SK-N-SH (cell line): ENCODE data around the gene IL31RA. TPM values are rescaled to one million over a fixed set of nuclear protein-coding genes. Genes with fewer than 3 reads are reported as not detected.

Source experiments
- CTCF ChIA-PET: fragments of 300-600, 350-600 bp; formaldehyde crosslinking; extraction: SDS; loops from one replicate; lab custom pipeline; 2021; lab: Yijun Ruan, JAX
- POLR2A ChIA-PET: fragments of 350-600 bp; sonication (Branson Sonifier 250); formaldehyde crosslinking; extraction: SDS; loops from one replicate; lab custom pipeline; 2020; ENCODE audit warnings: antibody characterized with exemption, inconsistent platforms; lab: Yijun Ruan, JAX
- DNase-seq: peaks from one replicate; pipeline ENCODE4 v3.0.0; 2012
- H2AFZ ChIP-seq: fragments of 200-600 bp; sonication (generic); 2 replicates; pipeline ENCODE4 v1.8.1; 2016; ENCODE audit warnings: antibody characterized with exemption, mild to moderate bottlenecking, low read depth
- H3F3A ChIP-seq: fragments of 200-600 bp; sonication (generic); replicated peaks from 2 replicates; pipeline ENCODE3; 2016; ENCODE audit warnings: antibody characterized with exemption, mild to moderate bottlenecking; ENCODE audit not compliant: insufficient read depth
- H3K27ac ChIP-seq, 2 experiments: fragments of 200-500 bp in 1 of 2; fragments of 200-600 bp in 1 of 2; sonication (Bioruptor generic) in 1 of 2; sonication (generic), shearing (Covaris generic) in 1 of 2; 2 replicates each; pipeline versions ENCODE4 v1.5.1 to v1.6.1; 2014 to 2016; ENCODE audit warnings: low read depth in 2 of 2, inconsistent platforms in 1 of 2, low read length in 1 of 2, mild to moderate bottlenecking in 1 of 2, mixed read lengths in 1 of 2
- H3K27me3 ChIP-seq: fragments of 200-600 bp; sonication (generic), shearing (Covaris generic); 2 replicates; pipeline ENCODE4 v1.6.1; 2016; ENCODE audit warnings: mixed run types; ENCODE audit not compliant: insufficient read depth
- H3K36me3 ChIP-seq, 2 experiments: fragments of 200-500 bp in 1 of 2; fragments of 200-600 bp in 1 of 2; sonication (Bioruptor generic) in 1 of 2; sonication (generic) in 1 of 2; replicated peaks in 1 of 2; 2 replicates each; pipeline versions ENCODE3 to v1.5.1; 2014 to 2016; ENCODE audit warnings: low read length in 1 of 2, mild to moderate bottlenecking in 1 of 2; ENCODE audit not compliant: insufficient read depth in 2 of 2, control insufficient read depth in 1 of 2
- H3K4me1 ChIP-seq, 2 experiments: fragments of 200-500 bp in 1 of 2; fragments of 200-600 bp in 1 of 2; sonication (Bioruptor generic) in 1 of 2; sonication (generic), shearing (Covaris generic) in 1 of 2; 2 replicates each; pipeline versions ENCODE4 v1.5.1 to v1.6.1; 2014 to 2016; ENCODE audit warnings: low read depth in 1 of 2, low read length in 1 of 2, mixed run types in 1 of 2; ENCODE audit not compliant: insufficient read depth in 2 of 2, control insufficient read depth in 1 of 2
- H3K4me2 ChIP-seq: fragments of 200-600 bp; sonication (generic), shearing (Covaris generic); 2 replicates; pipeline ENCODE4 v1.6.1; 2017; ENCODE audit warnings: mixed run types
- H3K4me3 ChIP-seq, 2 experiments: fragments of 200-500 bp in 1 of 2; fragments of 200-600 bp in 1 of 2; sonication (Bioruptor generic) in 1 of 2; sonication (generic), shearing (Covaris generic) in 1 of 2; 2 replicates each; pipeline versions ENCODE4 v1.5.1 to v1.8.1; 2014 to 2016; ENCODE audit warnings: low read depth in 2 of 2, inconsistent platforms in 1 of 2, low read length in 1 of 2, mild to moderate bottlenecking in 1 of 2, mixed read lengths in 1 of 2, moderate library complexity in 1 of 2
- H3K79me2 ChIP-seq: fragments of 200-600 bp; sonication (generic); 2 replicates; pipeline ENCODE4 v1.8.1; 2017; ENCODE audit warnings: mild to moderate bottlenecking; ENCODE audit not compliant: insufficient read depth
- H3K9ac ChIP-seq: fragments of 200-600 bp; sonication (generic); 2 replicates; pipeline ENCODE4 v1.6.1; 2017; ENCODE audit warnings: mixed run types
- H3K9me2 ChIP-seq: fragments of 200-600 bp; sonication (generic); 2 replicates; pipeline ENCODE4 v1.6.1; 2017; ENCODE audit warnings: mixed run types
- H3K9me3 ChIP-seq: fragments of 200-600 bp; sonication (generic); 2 replicates; pipeline ENCODE4 v1.6.1; 2017; ENCODE audit warnings: mixed run types, mild to moderate bottlenecking, moderate library complexity
- H4K20me1 ChIP-seq: fragments of 200-600 bp; sonication (generic); 2 replicates; pipeline ENCODE4 v1.6.1; 2017; ENCODE audit warnings: mild to moderate bottlenecking, mixed run types; ENCODE audit not compliant: insufficient read depth
- EP300 ChIP-seq, 2 experiments: IDR thresholded peaks; 2 replicates each; pipeline versions ENCODE4 v1.4.0 to v1.6.1; 2012; ENCODE audit warnings: borderline replicate concordance in 1 of 2, low read depth in 1 of 2, low read length in 1 of 2
- FOXJ3 ChIP-seq: sonication (generic); formaldehyde crosslinking; IDR thresholded peaks from 2 replicates; pipeline ENCODE4 v1.5.1; 2020; ENCODE audit warnings: mild to moderate bottlenecking, missing genetic modification reagents
- MXI1 ChIP-seq: IDR thresholded peaks from 2 replicates; pipeline ENCODE4 v1.6.1; 2012; ENCODE audit warnings: mild to moderate bottlenecking, low read depth, low read length, improper control_type of control experiment
- NRF1 ChIP-seq: IDR thresholded peaks from 2 replicates; pipeline ENCODE4 v1.6.1; 2012; ENCODE audit warnings: low read depth, mild to moderate bottlenecking, low read length
- RXRA ChIP-seq: IDR thresholded peaks from 2 replicates; pipeline ENCODE4 v1.4.0; 2012; ENCODE audit warnings: low read depth, mild to moderate bottlenecking, borderline replicate concordance
- SMC3 ChIP-seq: IDR thresholded peaks from 2 replicates; pipeline ENCODE4 v1.6.1; 2012; ENCODE audit warnings: low read depth, low read length, improper control_type of control experiment
- TAF1 ChIP-seq: IDR thresholded peaks from 2 replicates; pipeline ENCODE4 v1.6.1; 2012; ENCODE audit warnings: low read depth, mild to moderate bottlenecking, low read length, moderate library complexity, borderline replicate concordance
- TEAD4 ChIP-seq: IDR thresholded peaks from 2 replicates; pipeline ENCODE4 v1.4.0; 2012; ENCODE audit warnings: mild to moderate bottlenecking, borderline replicate concordance; ENCODE audit not compliant: insufficient read depth
- WGBS: methylation state at CpG from one replicate; pipeline ENCODE4 v1.1.6; 2017; ENCODE audit warnings: low lambda C conversion rate; 5-methylcytosine and 5-hydroxymethylcytosine counted together
- polyA plus RNA-seq, 3 experiments: library from polyadenylated mRNA; depleted of rRNA; stranded (reverse); fragments of >200 nt; gene quantifications; 2 replicates each; pipeline ENCODE4 v1.2.3, GENCODE V29; 2012
- TF ChIP-seq, protein P1 (sequence below): fragments of 150-350 bp; IDR thresholded peaks from 2 replicates; pipeline ENCODE4 v1.6.1; 2016; ENCODE audit warnings: mild to moderate bottlenecking, low read depth, low read length
- TF ChIP-seq, protein P2 (sequence below): IDR thresholded peaks from 2 replicates; pipeline ENCODE4 v1.4.0; 2012; ENCODE audit warnings: low read depth, borderline replicate concordance

Gene IL31RA
- polyA plus RNA-seq, 1 of the 3 experiments (the other 2 are of a cell fraction) = 0.20 TPM

DNA sequence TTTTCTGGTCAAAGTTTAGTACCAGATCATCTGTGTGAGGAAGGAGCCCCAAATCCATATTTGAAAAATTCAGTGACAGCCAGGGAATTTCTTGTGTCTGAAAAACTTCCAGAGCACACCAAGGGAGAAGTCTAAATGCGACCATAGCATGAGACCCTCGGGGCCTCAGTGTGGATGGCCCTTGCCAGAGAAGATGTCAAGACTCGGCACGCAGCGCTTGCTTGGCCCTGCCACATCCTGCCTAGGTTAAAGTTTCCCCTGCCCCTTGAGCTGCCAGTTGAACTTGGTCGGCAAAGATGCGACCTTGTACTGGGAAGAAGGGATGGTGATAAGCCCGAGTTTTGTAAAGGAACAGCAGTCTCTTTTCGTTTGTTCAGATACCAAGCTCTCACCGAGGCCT is 65.8 kb downstream of the IL31RA start:
- Histone ChIP-seq H3K9ac (no peak overlapping the region), H3K9me2 (no peaks in the 10 kb centered on the region), H3K4me3 (no peak overlapping the region), H4K20me1 (no peaks in the 10 kb centered on the region), H2AFZ (no peak overlapping the region), H3K36me3 (no peaks in the 10 kb centered on the region), H3K9me3 (no peaks in the 10 kb centered on the region), H3F3A (no peaks in the 10 kb centered on the region), H3K79me2 (no peaks in the 10 kb centered on the region), H3K27me3 (no peaks in the 10 kb centered on the region), H3K4me2 (no peak overlapping the region), H3K4me1 (no peaks in the 10 kb centered on the region), H3K27ac (no peak overlapping the region)
- no peak for DNase-seq
- CTCF ChIA-PET = interaction anchor here (1.3 kb wide), 1 partner anchor 20 kb away, joined by 4 read pairs; no protein-coding TSS in a partner anchor
- POLR2A ChIA-PET = no interaction called here
- TF ChIP-seq, protein P1, sequence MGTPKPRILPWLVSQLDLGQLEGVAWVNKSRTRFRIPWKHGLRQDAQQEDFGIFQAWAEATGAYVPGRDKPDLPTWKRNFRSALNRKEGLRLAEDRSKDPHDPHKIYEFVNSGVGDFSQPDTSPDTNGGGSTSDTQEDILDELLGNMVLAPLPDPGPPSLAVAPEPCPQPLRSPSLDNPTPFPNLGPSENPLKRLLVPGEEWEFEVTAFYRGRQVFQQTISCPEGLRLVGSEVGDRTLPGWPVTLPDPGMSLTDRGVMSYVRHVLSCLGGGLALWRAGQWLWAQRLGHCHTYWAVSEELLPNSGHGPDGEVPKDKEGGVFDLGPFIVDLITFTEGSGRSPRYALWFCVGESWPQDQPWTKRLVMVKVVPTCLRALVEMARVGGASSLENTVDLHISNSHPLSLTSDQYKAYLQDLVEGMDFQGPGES = no peak
- WGBS = 67% methylated on average over 8 of the region's 10 CpGs

DNA sequence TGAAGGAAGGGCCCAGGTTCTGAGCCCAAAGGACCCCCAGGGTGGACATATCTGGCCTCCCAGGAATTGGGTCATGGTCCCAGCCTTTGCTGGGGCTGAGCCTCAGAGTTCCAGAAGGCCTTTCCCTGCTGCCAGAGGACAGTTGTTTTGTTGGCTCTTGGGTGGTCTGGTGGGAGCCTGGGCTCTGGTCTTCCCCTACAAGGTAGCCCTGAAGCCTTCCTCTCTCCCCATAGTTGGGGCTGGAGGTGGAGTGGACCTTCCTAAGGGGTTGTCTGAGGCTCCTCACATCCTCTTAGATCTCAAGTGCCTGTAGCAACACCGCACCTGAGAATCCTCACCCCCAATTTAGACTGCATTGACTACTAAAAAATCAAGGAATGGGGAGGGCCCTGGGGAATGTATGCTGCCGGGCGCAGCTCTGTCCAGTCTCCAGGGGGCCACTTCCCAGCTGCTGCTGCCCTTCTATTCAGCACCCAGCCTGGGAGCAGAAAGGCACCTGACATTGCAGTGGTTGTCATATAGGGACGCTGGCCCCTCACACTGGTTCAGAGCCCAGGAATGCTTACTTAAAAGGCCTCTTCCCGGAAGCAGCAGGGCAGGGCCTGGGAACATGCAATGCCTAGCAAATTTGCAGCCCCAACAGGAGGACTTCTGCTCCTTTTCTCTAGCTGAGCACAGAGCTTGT is 66.4 kb downstream of the IL31RA start:
- TF ChIP-seq NRF1 (no peak), TEAD4 (no peak), RXRA (no peak), TAF1 (no peak), FOXJ3 (CRISPR knock-in tag) (no peak), MXI1 (no peak), EP300 (IDR thresholded peaks at IDR 0.05; ENCODE audit: borderline replicate concordance in 1 of 2, low read depth in 1 of 2, low read length in 1 of 2) (no peak), SMC3 (no peak)
- TF ChIP-seq, protein P2, sequence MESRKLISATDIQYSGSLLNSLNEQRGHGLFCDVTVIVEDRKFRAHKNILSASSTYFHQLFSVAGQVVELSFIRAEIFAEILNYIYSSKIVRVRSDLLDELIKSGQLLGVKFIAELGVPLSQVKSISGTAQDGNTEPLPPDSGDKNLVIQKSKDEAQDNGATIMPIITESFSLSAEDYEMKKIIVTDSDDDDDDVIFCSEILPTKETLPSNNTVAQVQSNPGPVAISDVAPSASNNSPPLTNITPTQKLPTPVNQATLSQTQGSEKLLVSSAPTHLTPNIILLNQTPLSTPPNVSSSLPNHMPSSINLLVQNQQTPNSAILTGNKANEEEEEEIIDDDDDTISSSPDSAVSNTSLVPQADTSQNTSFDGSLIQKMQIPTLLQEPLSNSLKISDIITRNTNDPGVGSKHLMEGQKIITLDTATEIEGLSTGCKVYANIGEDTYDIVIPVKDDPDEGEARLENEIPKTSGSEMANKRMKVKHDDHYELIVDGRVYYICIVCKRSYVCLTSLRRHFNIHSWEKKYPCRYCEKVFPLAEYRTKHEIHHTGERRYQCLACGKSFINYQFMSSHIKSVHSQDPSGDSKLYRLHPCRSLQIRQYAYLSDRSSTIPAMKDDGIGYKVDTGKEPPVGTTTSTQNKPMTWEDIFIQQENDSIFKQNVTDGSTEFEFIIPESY = no peak
- H3K27me3 ChIP-seq = no peaks in the 10 kb centered on the region
- H3K9me3 ChIP-seq = no peaks in the 10 kb centered on the region
- no peak overlapping the region for H3K27ac ChIP-seq
- no peaks in the 10 kb centered on the region for H3K9me2 ChIP-seq
- H4K20me1 ChIP-seq = no peaks in the 10 kb centered on the region
- DNase-seq = no peak
- no peaks in the 10 kb centered on the region for H3K36me3 ChIP-seq
- H3F3A ChIP-seq = no peaks in the 10 kb centered on the region
- H3K4me3 ChIP-seq = no peak overlapping the region
- no peak overlapping the region for H3K4me2 ChIP-seq
- no peaks in the 10 kb centered on the region for H3K79me2 ChIP-seq
- POLR2A ChIA-PET = no interaction called here
- WGBS = 61% methylated on average over 2 of the region's 5 CpGs
- no peak overlapping the region for H3K9ac ChIP-seq
- H2AFZ ChIP-seq = no peak overlapping the region
- CTCF ChIA-PET = no interaction called here
- no peaks in the 10 kb centered on the region for H3K4me1 ChIP-seq
